ENCODE results near the gene WFDC9.

DNA sequence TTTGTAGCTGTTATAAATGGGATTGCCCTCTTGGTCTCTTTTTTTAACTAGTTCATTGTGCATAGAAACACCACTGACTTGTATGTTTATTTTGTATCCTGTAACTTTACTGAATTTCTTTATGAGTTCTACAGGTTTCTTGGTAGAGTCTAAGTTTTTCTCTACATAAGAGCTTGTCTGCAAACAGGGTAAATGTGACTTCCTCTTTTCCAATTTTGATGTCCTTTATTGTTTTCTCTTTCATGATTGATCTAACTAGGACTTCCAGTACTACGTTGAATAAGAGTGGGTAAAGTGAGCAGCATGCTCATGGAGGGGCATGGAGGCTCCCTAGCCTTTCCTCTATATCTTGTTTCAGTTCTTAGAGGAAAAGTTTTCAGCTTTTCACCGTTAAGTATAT, 4.5 kb downstream of the WFDC9 start:
- TF ChIP-seq MAFK (IDR thresholded peaks at IDR 0.05; ENCODE audit: low read depth, low read length) (no peak), SIX5 (IDR thresholded peaks at IDR 0.05; ENCODE audit: low read depth, low read length) (no peak), PHF8 (conservative IDR thresholded peaks at IDR 0.05; ENCODE audit: low read depth, low read length) (no peak), TEAD4 (IDR thresholded peaks at IDR 0.05; ENCODE audit: low read depth, low read length) (no peak), POLR2AphosphoS5 (IDR thresholded peaks at IDR 0.05; ENCODE audit: low read depth, low read length) (no peak)
